Occipital lobe (tissue), 2 donors: ENCODE data around the gene GCK. TPM values are rescaled to one million over a fixed set of nuclear protein-coding genes. Genes with fewer than 3 reads are reported as not detected.
"Not testable (repeated sequence)": the region's sequence is repeated elsewhere in the genome, so short reads cannot be mapped to it uniquely, and the experiment has no call there.

Experiments
- DNase-seq: peaks from one replicate; lab custom pipeline; 2025; lab: John Stamatoyannopoulos, UW
- total RNA-seq: library from RNA; depleted of rRNA; stranded (reverse); fragments of >200 nt; gene quantifications from one replicate; pipeline ENCODE4 v1.2.3, GENCODE V29; 2014

GCK gene
- total RNA-seq, 1 donor from 2014 or later = 5.1 TPM

DNA sequence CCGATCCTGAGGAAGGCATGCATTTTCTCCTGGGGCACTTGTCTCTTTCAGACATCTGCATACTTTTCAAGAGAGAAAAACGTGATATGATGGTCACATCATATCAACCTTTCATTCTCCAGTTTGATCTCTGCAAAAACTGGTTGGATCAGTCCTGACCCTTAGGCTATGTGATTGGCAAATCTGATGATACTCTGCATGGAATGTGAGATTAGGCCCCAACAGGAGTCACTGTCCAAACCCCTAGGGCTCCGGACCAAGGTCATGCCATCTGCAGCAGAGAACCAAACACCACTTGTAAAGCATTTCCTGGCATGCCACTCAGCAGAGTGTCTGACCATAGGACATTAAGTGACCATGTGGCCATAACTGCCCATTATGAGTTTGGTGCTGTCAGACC is 8.6 kb downstream of the GCK start:
- DNase-seq = no peak

GRCh38 chr7:44177570-44178131 is 11.6 kb downstream of the GCK start:
- peak; percentile 27 for DNase-seq

DNA sequence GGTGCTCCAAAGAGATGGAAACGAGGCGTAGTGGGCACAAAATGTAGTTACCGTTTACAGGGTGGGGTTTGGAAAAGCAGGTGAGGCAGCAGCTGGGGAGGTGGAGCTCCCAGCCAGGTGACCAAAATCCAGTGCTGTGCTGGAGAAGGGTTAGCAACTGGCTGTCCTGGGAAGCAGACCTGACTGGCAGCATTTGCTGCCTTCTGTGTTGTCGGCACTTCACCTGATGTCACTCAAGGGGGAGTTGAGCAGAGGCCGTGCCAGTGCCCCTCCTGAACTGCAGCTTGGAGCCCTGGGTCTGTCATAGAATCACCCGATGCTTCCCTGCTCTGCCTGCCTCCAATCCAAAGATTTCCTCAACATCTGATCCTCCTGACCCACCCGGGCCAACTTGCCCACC is 12.8 kb downstream of the GCK start:
- no peak for DNase-seq

DNA sequence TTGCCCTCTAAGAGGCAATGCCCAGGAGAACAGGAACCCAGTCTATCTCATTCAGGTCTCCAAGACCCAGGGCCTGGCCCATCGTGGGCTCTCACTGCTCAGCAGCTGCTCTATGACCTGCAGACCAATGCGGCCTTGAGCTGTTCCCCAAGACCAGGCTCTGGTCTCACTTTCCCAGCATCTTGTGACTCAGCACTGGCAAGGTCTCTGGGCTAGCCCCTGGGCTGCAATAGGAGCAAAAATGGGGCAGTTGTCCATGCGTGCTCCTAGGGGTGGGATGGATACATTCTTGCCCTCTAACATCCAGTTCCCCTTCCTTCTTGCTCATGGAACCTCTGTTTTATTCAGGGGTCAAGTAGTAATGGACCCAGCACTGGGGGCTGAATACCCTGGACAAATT is 13.5 kb downstream of the GCK start:
- DNase-seq = no peak

DNA sequence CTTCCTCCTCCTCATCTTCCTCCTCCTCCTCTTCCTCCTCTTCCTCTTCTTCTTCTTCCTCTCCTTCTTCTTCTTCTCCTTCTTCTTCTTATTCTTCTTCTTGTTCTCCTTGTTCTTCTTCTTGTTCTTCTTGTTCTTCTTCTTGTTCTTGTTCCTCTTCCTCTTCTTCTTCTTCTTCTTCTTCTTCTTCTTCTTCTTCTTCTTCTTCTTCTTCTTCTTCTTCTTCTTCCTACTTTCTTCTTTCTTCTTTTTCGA is 14.6 kb downstream of the GCK start:
- DNase-seq = not testable (repeated sequence)

GRCh38 chr7:44173911-44174693 is 15.1 kb downstream of the GCK start:
- DNase-seq = no peak

DNA sequence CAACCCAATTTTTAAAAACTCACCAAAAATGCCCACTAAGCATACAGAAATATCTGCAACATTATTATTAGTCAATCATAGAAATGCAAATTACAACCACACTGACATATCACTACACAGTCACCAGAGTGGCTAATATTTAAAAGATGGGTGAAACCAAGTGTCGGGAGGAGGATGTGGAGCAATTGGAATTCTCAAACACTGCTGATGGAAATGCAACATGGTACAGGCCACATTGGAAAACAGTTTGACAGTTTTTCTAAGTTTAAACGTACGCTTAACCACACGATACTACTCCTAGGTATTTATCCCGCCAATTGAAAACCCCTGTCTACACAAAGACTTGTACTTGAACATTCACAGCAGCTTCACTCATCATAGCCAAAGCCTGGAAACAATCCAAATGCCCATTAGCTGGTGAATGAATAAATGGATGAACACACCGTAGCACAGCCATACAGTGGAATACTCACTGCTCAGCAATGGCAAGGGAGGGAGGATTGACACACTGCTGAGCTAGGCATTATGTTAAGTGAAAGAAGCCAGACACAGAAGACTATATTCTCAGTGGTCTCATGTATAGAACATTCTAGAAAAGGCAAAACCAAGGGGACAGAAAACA is 16.3 kb downstream of the GCK start:
- no peak for DNase-seq

- no peak for DNase-seq
These were observed 16.9 kb downstream of the GCK start for GRCh38 chr7:44172352-44172751.

- DNase-seq = not testable (repeated sequence)
These were observed 17.3 kb downstream of the GCK start for GRCh38 chr7:44171901-44172300.

DNA sequence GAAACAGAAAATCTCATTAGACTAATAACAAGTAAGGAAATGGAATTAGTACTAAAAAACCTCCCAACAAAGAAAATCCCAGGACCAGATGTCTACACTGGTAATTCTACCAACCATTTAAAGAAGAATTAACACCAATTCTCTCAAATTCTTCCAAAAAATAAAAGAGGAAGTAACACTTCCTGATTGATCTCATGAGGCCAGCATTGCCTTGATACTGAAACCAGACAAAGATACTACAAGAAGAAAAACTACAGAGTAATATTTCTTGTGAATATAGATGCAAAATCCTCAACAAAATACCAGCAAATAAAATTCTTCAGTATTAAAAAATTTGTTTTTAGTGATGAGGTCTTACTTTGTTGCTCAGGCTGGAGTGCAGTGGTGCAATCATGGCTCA is 21.3 kb downstream of the GCK start:
- DNase-seq = no peak

DNA sequence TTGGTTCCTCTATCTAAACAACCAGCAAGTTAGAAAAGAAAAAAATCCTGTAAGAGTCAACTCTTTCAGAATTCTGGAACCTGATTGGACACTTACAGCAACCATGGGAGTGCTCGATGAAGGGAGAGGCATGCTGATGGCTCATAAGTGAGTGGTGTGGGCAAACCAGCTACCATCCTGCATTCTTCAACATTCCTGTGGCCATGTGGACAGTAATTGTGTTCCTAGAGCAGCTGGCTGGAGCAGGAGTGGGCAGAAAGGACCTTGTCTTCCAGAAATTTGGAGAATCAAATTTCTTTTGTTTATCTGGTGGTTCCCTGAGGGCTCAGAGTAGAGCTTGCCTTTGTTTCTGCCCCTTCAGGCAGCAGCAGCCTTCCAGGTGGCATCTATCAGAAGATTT is 25.6 kb downstream of the GCK start:
- DNase-seq = no peak

- DNase-seq = no peak
These were observed 26.3 kb downstream of the GCK start for GRCh38 chr7:44162785-44163395.

GRCh38 chr7:44162179-44162578 is 27.1 kb downstream of the GCK start:
- no peak for DNase-seq

- DNase-seq = no peak
These were observed 27.9 kb downstream of the GCK start for GRCh38 chr7:44161371-44161770.

DNA sequence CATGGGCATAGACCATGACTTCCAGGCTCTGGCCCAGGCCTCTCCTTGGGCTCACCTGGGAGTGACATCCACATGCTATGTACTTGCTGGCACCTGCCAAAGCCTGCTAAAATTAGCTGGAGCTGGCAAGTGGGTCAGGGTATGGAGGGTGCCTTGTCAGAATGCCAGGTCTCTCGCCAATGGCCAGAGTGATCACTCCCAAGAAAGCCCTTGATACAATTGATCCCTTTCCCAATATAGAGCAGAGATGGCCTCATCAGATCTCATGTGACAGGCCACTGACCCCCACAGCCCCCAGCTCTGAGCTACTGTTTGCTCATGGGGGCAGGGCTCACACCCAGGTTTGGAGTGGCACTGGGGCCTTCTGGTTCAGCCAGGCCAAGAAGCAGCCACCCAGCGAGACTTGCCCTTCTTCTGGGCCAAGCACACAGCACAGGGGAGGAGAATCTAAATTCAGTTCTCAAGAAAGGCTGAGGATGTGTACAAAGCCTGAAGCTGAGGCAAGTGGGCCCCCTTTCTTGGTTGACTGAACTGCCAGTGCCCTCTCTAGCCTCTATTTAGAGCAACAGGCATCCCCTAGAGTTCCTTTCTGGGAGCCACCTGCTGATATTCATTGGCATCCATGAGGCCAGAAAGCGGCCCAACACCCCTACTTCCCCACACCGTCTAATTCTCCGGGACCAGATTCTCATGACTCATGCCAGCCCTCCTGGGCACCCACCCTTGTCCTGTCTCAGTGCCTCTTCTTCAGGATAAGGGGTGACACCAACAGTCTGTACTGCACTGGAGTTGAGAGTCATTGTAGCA is 29.2 kb downstream of the GCK start:
- DNase-seq = no peak

- DNase-seq = no peak
These were observed 30.2 kb downstream of the GCK start for GRCh38 chr7:44158873-44159631.

DNA sequence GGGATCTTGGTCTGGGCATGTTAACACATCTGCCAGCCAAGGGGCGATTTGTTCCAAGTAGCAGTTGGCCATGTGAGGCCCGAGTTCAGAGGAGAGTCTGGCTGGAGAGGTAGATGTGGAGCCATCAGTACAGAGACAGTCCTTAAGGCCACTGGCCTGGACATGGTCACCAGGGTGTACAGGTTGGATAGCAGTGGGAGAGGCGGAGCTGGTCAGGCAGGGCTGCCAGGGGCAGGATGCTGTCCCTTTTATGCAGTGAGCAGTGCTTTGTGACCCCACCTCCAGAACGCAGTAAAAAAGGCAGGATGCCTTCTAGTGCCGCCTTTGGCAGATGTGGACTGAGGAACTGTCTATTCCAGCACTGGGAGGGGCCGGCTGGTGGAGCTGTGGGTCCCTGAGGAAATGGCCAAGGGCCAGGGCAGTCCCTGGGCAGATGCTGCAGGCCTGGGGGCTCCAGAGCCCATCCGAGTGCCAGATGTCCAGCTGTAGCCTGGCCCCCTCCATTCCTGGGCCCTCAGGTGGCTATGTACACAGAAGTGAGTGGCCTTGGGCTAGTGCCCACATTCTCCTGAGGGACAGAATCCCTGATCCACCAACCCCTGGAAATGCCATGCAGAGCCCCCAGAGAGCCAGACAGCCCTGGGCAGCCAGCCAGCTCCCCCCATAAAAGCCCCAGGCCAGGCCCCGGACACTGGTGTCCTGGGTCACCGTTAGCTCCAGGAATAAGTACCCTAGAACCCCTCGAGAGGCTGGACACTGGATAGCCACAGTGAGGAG is 31.0 kb downstream of the GCK start:
- DNase-seq = no peak

DNA sequence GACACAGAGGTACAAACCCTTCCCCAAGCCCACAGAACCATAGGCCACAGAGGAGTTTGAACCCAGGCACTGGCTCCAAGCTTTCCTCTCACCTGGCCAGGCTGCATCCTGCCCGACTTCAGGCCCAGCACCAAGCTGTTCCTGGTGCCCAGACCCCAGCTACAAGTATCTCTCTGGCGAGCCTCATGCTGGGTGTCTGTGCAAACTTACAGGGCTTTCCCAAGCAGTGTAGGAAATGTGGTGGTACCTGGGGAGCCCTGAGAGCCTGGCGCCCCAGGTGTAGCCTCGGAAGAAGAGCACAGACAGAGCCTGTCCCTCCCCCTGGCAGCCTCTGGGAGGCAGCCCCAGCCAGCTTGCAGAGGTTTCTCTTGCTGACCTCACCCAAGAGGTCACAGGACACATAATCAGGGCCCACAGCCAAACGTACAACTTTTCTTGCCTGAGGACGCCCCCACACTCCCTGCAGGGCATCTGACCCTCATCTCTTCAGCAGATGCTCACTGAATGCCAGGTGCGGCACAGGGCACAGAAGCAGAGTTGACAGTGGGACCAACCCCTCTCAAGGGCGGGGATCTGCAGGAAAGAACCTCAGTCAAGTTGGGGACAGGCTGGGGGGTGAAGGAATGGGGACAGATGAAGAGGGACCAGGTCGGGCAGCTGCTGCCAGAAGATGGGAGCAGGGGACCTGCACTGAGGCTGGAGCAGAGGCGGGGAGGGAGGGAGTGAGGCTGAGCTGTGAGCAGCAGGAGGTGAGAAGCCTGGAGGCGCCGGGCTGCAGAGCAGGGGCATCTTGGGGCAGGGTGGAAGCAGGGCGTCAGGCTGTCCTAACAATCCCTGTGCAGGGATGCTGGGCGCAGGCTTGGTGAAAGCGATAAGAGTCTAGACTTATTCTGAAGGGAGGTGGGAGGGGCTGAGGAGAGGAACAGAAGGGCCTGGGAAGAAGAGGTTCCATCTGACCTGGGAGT is 31.8 kb downstream of the GCK start:
- no peak for DNase-seq

DNA sequence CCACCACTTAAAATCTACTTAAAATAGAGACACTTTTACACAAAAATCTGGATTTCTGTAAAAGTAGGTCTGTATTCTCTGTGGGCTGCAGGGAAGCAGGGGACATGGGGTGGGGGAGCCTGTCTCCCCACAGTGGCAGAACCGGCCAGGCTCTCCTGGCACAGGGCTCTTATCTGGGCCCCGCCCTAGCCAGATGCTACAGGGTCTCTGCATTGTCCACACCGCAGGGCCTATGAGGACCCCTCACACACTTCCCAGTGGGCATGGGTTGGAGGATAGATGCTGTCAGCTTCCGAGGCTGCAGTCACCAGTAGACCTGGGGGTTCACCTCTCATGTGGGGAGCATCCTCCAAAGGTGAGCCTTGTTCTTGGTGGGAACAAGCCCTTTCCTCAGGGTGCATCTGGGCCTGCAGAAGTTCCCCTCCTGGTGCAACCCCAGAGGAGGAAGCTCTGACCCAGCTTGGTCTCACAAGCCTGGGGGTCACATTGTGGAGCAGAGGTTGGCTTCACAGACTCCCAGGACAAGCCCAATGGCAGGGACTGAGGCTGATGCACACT is 32.7 kb downstream of the GCK start:
- DNase-seq = no peak
